ENCODE data around the gene INSR.

DNA sequence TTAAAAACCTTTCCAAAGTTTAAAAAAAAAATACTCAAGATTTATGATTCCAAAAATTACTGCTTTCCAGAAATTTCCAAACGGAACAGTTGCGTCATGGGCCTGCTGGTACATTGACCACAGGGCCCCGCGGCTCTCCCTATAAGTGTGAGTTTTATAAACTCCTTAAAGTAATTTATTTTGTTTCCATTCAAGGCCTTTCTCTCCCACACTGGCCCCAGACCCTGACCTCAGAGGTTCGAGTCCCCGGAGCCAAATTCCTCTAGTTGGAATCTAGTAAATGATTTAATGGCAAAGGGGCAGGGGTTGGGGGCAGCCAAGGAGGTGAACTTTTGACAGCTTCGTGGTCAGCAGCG is 97.5 kb downstream of the INSR start:
- TF ChIP-seq, protein P1, sequence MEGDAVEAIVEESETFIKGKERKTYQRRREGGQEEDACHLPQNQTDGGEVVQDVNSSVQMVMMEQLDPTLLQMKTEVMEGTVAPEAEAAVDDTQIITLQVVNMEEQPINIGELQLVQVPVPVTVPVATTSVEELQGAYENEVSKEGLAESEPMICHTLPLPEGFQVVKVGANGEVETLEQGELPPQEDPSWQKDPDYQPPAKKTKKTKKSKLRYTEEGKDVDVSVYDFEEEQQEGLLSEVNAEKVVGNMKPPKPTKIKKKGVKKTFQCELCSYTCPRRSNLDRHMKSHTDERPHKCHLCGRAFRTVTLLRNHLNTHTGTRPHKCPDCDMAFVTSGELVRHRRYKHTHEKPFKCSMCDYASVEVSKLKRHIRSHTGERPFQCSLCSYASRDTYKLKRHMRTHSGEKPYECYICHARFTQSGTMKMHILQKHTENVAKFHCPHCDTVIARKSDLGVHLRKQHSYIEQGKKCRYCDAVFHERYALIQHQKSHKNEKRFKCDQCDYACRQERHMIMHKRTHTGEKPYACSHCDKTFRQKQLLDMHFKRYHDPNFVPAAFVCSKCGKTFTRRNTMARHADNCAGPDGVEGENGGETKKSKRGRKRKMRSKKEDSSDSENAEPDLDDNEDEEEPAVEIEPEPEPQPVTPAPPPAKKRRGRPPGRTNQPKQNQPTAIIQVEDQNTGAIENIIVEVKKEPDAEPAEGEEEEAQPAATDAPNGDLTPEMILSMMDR (IDR thresholded peaks at IDR 0.05): no peak
- TF ChIP-seq POLR2A (IDR thresholded peaks at IDR 0.05; ENCODE audit: low read length) (no peak), POLR2AphosphoS2 (conservative IDR thresholded peaks at IDR 0.05; ENCODE audit: low read length) (no peak), CBX2 (IDR thresholded peaks at IDR 0.05; ENCODE audit: borderline replicate concordance, low read depth) (no peak), KDM1A (IDR thresholded peaks at IDR 0.05; ENCODE audit: low read depth) (no peak), HDAC2 (IDR thresholded peaks at IDR 0.05) (no peak), SREBF2 (IDR thresholded peaks at IDR 0.05) (no peak), JUN (IDR thresholded peaks at IDR 0.05) (no peak), BHLHE40 (IDR thresholded peaks at IDR 0.05; ENCODE audit: low read depth, low read length) (no peak)
- TF ChIP-seq, protein P2, sequence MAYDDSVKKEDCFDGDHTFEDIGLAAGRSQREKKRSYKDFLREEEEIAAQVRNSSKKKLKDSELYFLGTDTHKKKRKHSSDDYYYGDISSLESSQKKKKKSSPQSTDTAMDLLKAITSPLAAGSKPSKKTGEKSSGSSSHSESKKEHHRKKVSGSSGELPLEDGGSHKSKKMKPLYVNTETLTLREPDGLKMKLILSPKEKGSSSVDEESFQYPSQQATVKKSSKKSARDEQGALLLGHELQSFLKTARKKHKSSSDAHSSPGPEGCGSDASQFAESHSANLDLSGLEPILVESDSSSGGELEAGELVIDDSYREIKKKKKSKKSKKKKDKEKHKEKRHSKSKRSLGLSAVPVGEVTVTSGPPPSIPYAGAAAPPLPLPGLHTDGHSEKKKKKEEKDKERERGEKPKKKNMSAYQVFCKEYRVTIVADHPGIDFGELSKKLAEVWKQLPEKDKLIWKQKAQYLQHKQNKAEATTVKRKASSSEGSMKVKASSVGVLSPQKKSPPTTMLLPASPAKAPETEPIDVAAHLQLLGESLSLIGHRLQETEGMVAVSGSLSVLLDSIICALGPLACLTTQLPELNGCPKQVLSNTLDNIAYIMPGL (CRISPR knock-in tag; IDR thresholded peaks at IDR 0.05; ENCODE audit: borderline replicate concordance): no peak

Measured in A549 (cell line).